HG02840 (cell line): ENCODE results near the gene TMEM234.

ENCODE experiments used
- ATAC-seq: cut with Tn5 transposase; IDR thresholded peaks from one replicate; pipeline ENCODE4 v1.9.1; 2021; ENCODE audit warnings: mild to moderate bottlenecking, moderate library complexity, moderate number of reproducible peaks; ENCODE audit not compliant: unreplicated experiment, low FRiP score

Gene TMEM234

GRCh38 chr1:32201011-32201855, 20.9 kb downstream of the TMEM234 start:
- no peak for ATAC-seq

- ATAC-seq, result no peak
These were observed 21.7 kb downstream of the TMEM234 start, which contains the start of gene CCDC28B for GRCh38 chr1:32200226-32201010. CCDC28B (plus strand) TSS chr1:32200595; CDS start chr1:32201936, 1,341 bp downstream.

- no peak for ATAC-seq
These were observed 22.5 kb downstream of the TMEM234 start for GRCh38 chr1:32199717-32200072.

DNA sequence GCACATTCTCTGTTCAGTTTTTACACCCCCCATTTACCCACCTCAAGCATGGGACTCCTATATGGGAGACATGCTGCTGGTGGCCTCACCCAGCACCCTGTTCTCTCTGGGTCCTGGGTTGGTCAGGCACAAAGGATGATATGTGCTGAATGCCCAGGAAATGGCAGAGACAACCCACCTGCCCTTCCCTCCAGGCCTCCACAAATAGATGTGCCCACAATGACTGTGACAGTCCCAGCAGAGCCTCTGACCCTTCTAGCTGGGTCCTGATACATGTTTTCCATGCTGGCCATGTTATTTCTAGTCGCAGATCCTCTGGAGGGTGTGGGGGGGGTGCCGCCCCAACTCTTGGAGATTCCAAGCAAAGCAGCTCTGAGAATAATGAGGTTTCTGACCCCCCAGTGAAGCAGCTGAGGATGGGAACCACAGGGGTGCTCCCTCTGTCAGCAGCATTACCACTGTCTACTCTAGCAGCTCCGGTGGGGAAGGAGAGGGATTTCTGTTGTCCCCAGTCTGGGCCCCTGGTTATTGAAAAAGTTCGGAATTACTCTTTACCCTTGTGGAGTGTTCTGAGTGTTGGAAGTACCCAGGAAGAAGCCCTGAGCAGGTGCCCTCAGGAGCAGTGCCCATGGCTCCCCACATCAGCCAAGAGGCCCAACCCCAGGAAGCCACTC, 23.0 kb downstream of the TMEM234 start:
- ATAC-seq, result no peak

GRCh38 chr1:32198237-32199042, 23.7 kb downstream of the TMEM234 start:
- no peak for ATAC-seq

GRCh38 chr1:32197837-32198236, 24.3 kb downstream of the TMEM234 start:
- no peak for ATAC-seq

DNA sequence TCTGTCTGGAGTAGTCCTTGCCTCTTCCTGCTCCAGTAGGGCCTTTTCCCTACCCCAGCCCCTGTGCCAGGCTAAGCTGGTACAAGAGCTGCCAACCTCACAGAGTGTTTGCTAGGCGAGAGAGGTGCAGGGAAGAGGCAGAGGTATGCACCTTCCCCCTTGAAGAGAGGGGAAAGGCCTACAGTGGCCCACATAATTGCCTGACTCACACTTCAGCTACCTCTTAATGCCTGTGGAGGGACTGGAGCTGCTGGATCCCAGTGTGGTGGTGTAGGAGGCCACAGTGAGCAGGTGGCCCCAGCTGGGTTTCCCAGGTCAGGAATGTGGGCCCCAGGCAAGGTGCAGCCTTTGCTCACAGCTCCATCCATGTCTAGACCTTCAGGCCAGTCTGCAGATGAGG, 25.1 kb downstream of the TMEM234 start:
- ATAC-seq, result no peak

GRCh38 chr1:32195972-32196823, 26.0 kb downstream of the TMEM234 start:
- no peak for ATAC-seq

DNA sequence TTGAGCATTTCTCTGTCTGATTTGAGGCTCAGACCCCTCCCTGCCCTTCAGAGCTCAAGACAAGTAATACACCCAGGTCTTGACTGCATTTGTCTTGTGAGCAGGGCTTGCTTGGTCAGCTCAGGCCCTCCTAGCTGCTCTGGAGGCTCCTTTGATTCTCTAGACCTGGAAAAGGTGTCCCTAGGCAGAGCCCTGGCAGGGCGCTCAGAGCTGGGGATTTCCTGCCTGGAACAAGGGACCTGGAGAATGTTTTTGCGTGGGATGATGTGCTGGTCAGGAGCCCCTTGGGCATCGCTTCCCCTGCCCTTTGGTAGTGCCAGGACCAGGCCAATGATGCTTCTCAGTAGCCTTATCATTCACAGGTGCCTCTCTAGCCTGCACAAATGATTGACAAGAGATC, 26.6 kb downstream of the TMEM234 start:
- ATAC-seq, result no peak

- ATAC-seq, result no peak
These were observed 27.2 kb downstream of the TMEM234 start for GRCh38 chr1:32194984-32195383.

GRCh38 chr1:32192220-32192948, 29.8 kb downstream of the TMEM234 start:
- ATAC-seq, result no peak

GRCh38 chr1:32187850-32188249, 34.3 kb downstream of the TMEM234 start:
- no peak for ATAC-seq

DNA sequence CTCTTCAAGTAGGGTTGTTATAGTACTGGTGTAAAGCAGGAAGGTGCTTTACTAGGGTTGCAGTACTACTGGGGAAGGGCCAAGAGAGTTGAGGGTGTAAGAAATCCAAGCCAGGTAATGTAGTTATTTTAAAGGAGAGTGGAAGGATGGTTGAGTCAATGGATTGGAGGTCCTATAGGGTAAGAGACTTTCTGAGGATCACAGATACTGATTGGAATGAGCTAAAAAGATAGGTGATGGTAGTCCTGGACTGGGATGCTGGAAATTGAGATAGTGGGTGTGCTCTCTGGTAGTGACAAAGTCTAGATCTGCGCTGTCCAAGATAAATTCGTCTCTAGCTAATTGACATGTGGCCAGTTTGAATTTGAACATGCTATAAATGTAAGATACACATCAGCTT, 35.7 kb downstream of the TMEM234 start:
- no peak for ATAC-seq

GRCh38 chr1:32186077-32186476, 36.1 kb downstream of the TMEM234 start:
- no peak for ATAC-seq

DNA sequence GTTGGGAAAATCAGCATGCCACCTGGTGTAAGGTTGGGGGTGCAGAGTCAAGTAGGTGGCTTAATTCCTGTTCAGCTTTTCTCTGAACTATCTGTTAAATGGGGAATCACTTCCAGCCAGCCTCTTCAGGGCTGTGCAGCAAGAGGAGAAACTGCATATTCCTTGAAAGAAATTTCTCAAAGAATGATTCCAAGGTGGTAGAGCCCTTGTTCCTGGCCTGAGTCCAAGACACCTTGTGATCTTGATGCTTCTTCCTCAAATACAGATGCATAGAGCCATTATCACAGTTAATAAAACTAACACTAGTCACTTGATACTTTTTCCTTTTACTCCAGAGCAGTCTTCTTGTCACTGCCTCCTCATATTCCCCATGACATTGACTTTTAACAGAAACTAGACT, 37.5 kb downstream of the TMEM234 start:
- no peak for ATAC-seq

GRCh38 chr1:32182060-32182459, 40.1 kb downstream of the TMEM234 start:
- ATAC-seq, result no peak

DNA sequence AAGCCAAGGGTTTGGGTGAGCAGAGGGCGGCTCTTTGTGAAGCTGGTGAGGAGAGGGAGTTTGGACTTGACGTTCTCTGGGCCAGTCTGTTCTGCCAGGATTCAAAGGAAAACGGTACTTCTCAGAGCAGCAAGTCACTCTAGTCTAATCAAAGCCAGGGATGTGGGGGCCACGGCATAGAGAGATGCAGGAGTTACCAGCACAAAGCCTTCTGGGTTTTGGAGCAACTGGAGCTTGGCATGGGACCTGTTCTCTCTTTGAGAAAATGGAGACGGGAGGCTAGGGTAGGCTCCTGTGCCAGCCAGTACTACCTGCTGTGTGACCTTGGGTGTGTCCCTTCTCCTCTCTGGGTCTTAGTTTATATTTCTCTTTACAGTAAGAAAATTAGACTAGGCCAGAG, 40.6 kb downstream of the TMEM234 start:
- ATAC-seq, result no peak

- ATAC-seq, result no peak
These were observed 41.1 kb downstream of the TMEM234 start for GRCh38 chr1:32181065-32181464.
